Occipital lobe (tissue), 2 donors: Measurements from ENCODE around the gene CAMSAP1. TPM values are rescaled to one million over a fixed set of nuclear protein-coding genes. Genes with fewer than 3 reads are reported as not detected.

Experiments used
- DNase-seq: peaks from one replicate; lab custom pipeline; 2025; lab: John Stamatoyannopoulos, UW
- total RNA-seq: library from RNA; depleted of rRNA; stranded (reverse); fragments of >200 nt; gene quantifications from one replicate; pipeline ENCODE4 v1.2.3, GENCODE V29; 2014

Gene CAMSAP1
- total RNA-seq, 1 donor from 2014 or later = 128 TPM

DNA sequence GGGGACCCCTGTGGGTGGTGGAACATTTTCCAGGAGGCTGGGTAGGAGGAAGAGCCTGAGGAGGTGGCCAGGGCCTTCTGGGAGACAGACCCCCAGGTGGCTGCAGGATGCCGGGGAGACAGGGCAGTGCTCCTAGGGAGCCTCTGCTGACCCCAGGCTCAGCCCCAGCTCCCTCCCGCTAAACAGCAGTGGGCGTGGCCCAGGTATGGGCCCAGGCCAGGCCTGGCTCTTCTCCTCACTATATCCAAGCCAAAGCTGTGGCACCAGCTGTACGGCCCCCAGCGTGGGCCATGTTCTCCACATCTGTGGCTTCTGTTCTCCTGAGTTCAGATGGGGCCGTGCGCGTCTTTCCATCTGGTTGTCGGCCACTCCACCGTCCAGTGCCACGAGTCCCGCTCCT is 146.9 kb downstream of the CAMSAP1 start:
- DNase-seq = no peak

DNA sequence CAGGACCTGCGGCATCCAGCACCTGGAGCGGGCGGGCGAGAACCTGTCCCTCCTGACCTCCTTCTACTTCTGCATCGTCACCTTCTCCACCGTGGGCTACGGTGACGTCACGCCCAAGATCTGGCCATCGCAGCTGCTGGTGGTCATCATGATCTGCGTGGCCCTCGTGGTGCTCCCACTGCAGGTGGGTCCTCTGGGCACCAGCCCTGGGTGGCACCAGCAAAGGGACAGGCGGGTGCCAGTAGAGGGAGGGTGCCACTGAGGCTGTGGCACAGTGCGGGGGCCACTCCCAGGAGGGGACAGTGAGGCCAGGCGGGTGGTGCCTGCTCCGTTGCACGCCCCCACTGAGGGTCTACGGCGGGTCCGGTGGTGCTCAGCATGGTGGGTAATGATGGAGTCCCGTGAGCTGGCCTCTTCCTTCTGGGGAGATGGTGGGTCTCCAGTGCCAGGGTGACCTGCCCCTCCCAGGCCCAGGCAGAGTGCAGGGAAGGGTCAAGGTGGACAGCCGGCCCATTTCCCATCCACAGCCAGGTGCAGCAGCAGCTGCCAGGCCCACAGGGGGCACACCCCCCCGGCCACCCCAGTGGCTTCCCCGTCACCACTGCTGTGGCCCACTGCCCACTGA is 147.6 kb downstream of the CAMSAP1 start:
- DNase-seq = no peak

GRCh38 chr9:135758870-135759269 is 148.5 kb downstream of the CAMSAP1 start:
- DNase-seq = no peak

Other genes with a start within 250 kb of the CAMSAP1 start
- not detected for gene LCN9, start 244.2 kb downstream of the CAMSAP1 start, total RNA-seq
- not detected for gene SOHLH1, start 208.1 kb downstream of the CAMSAP1 start, total RNA-seq
- gene KCNT1, start 205.4 kb downstream of the CAMSAP1 start, total RNA-seq = 2.7 TPM
- gene UBAC1, start 53.8 kb upstream of the CAMSAP1 start, total RNA-seq = 32.8 TPM
- gene NACC2, start 187.7 kb upstream of the CAMSAP1 start, total RNA-seq = 5.9 TPM
- gene TMEM250, start 211.3 kb upstream of the CAMSAP1 start, total RNA-seq = 26.4 TPM